HFF-Myc (cell line): ENCODE results near the gene CSNK2A2.

Experiments
- DNase-seq: peaks from one replicate; pipeline ENCODE4 v3.0.0-alpha.2; 2011; ENCODE audit warnings: low read depth; ENCODE audit errors: extremely low read depth
- H3K4me3 ChIP-seq: replicated peaks from 2 replicates; pipeline ENCODE4 v1.5.1; 2011; ENCODE audit warnings: low read depth, mild to moderate bottlenecking, control low read depth, low read length
- TF ChIP-seq, protein P1 (sequence below): IDR thresholded peaks from 2 replicates; pipeline ENCODE4 v1.5.1; 2012; ENCODE audit warnings: mild to moderate bottlenecking, low read depth, low read length, control low read depth; ENCODE audit errors: missing control alignments

The CSNK2A2 gene

DNA sequence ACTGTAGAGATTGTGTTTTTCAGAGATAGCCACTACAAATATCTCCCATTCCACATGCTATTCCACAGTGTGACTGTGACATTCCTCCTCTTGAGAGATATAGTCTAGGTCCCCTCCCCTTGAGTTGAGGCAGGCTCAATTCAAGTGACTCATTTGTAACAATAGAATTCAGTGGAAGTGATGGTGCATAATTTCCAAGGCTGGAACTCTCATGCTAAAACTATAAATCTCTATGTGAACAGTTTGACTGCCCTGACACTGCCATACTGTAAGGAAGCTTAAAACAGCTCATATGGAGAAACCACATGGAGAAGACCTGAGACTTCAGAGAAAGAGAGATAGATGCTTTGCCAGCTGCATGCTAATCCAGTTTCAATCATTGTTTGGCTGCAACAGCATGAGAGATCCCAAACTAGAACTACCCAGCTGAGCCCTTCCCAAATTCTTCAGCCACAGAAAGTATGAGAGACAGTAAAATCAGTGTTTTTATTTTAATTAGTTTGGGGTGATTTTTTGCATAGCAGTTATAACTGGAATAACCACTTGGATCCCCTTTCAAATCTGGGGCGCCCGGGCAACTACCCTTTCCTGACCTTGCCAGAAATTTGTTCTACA is 19.5 kb upstream of the CSNK2A2 start:
- no peak for DNase-seq
- no peak overlapping the region for H3K4me3 ChIP-seq
- TF ChIP-seq, protein P1, sequence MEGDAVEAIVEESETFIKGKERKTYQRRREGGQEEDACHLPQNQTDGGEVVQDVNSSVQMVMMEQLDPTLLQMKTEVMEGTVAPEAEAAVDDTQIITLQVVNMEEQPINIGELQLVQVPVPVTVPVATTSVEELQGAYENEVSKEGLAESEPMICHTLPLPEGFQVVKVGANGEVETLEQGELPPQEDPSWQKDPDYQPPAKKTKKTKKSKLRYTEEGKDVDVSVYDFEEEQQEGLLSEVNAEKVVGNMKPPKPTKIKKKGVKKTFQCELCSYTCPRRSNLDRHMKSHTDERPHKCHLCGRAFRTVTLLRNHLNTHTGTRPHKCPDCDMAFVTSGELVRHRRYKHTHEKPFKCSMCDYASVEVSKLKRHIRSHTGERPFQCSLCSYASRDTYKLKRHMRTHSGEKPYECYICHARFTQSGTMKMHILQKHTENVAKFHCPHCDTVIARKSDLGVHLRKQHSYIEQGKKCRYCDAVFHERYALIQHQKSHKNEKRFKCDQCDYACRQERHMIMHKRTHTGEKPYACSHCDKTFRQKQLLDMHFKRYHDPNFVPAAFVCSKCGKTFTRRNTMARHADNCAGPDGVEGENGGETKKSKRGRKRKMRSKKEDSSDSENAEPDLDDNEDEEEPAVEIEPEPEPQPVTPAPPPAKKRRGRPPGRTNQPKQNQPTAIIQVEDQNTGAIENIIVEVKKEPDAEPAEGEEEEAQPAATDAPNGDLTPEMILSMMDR: no peak

DNA sequence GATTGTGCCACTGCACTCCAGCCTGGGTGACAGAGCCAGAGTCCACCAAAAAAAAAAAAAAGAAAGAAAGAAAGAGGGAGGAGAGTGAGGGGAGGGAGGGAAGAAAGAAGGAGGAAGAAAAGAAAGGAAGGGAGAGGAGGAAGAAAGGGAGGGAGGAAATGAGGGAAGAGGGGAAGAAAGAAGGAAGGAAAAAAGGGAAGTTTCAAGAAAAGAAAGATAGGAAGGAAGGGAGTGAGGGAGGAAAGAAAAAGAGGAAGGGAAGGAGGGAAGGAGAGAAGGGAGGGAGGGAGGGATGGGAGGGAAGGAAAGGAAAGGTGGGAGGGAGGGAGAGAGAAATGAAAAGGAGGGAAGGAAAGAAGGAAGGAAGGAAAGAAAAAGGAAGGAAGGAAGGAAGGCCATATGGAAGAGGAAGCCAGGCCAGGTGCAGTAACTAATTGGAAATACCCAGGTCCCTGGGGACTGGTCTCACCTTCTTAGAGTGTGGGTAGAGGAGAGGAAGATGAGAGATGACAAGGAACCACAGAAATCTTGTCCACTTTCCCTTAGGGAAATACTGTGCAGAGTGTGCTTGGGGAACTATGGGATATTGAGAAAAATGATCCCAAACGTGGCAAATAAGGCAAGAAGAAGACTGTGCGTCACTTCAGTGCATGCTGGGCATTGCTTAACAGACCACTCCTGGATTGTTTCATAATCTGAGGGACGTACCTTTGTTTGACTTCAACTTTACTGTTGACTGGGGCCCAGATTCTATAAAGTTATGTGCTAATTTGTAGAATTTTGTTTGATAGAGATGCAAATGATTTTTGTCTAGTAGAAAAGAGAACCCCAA is 15.1 kb upstream of the CSNK2A2 start:
- no peak overlapping the region for H3K4me3 ChIP-seq
- no peak for DNase-seq
- TF ChIP-seq, protein P1: no peak

DNA sequence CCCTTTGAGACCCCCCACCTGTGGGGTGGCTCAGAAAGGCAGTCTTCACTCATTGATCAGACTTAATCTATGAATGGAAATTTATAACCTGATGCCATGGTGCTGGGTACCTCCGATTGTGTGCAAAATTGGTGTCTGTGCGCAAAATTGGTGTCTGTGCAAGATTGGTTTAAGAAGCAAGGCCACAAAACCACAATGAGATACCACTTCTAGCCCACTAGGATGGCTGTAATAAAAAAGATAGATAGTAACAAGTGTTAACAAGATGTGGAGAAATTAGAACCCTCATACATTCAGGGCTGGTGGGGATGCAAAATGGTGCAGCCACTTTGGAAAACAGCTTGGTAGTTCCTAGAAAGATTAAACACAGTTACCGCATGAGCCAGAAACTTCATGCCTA is 13.9 kb upstream of the CSNK2A2 start:
- TF ChIP-seq, protein P1: no peak
- no peak for DNase-seq
- no peak overlapping the region for H3K4me3 ChIP-seq

DNA sequence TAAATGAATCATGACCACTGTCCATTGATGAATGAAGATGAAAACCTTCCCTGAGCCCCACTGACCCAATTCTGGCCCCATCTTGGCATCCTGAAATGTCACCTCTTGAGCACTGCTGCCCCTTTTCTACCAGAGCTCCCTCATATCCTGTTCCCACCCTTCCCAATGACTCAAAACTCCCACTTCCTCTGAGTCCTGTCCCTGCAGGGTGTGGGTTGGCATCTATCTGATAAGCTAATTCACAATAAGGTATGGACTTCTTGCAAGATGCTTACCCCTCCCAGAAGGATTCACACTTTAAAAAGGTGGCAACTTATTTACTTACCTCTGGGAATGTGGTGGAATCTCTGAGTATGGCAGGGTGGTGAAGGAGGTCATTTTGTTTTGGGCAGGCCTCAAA is 13.3 kb upstream of the CSNK2A2 start:
- no peak overlapping the region for H3K4me3 ChIP-seq
- DNase-seq: no peak
- TF ChIP-seq, protein P1: no peak

DNA sequence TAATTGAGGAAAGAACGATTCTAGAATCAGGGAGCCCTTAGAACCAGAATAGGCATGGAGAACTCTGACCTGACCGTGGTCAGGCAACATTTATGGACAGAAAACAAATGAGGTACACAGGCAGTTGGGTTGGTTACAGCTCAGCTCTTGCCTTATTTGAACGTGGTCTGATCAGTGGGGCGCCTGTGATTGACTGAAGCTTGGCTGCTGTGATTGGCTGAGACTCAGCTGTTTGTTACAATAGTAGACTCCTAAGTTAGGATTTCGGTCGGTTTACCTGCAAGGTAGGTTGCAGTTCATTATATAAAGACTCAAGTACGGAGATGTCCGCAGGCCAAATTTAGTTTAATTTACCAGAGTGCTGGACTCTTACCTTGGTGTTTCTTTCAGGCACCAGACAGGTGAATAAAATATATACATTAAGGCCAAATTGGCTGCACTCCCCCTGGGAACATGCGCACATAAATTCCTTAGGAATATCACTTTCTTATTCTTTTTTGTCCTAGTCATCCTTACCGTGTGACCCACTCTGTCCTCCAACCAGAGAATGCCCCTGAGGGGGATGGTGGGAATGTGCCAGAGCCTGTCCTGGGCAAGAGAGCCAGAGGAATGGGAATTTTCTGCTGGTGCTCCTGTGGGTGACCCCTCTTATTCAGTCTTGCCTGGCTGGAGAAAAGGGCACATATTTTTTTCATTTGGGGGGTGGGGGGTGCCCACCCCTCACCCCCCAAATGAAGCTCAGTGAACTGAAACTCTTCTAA is 7.5 kb upstream of the CSNK2A2 start:
- no peak for DNase-seq
- no peak overlapping the region for H3K4me3 ChIP-seq
- TF ChIP-seq, protein P1: no peak

DNA sequence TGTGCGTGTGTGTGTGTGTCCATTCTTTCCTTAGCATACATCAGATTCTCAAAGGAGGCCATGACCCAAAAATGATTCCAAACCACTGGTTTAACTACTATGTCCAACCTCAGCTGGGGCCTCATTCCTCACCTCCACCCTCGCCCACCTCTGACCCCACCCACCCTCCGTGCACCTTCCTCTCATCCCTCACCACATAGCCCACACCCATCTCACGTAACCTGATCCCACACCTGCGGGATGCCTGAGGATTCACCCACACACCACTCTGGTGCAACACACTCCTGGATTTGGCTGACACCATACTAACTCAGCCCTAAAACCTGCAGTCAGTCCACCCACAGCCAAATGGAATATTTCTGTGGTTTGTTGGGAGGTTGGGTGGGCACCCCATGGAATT is 3.3 kb upstream of the CSNK2A2 start:
- no peak for DNase-seq
- no peak overlapping the region for H3K4me3 ChIP-seq
- TF ChIP-seq, protein P1: no peak
